Measurements from ENCODE around the gene PPARG. TPM values are rescaled to one million over a fixed set of nuclear protein-coding genes. Genes with fewer than 3 reads are reported as not detected.

The PPARG gene
- total and polyA plus RNA-seq, 2 of the 8 experiments (the other 6 are each of a cell fraction or from before 2014, with no cell fraction given), result 0.06 TPM; not detected in 1

DNA sequence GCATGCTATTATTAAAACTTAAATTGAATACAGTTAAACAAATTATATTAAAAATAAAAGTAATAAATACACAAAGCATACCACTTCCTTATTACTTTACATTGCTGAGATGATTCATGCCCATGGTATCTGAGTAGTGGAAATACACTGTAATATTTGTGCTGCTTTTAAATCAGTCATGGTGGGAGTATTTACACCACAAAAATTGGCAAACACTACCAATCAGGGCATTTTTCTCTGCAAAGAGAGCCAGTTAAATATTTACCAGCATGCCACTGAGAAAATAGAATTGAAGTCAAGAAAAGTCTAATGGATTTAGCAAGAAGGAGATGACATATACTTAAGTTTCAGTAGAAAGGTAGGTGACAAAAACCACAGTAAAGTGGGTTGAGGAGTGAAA, 19.6 kb downstream of the PPARG start:
- Histone ChIP-seq H3K14ac (ENCODE audit: insufficient read length) (no peak overlapping the region), H3K9ac (replicated peaks in 1 of 4; ENCODE audit: extremely low read depth in 1 of 4, low read depth in 3 of 4, low read length in 3 of 4) (no peak overlapping the region), H2BK5ac (ENCODE audit: low read depth, low read length) (no peak overlapping the region), H3K36me3 (ENCODE audit: control insufficient read depth in 2 of 4, insufficient read depth in 4 of 4, low read length in 3 of 4) (no peaks in the 10 kb centered on the region), H3K4ac (replicated peaks; ENCODE audit: insufficient read length, low read depth, low read length) (no peak overlapping the region), H3K23me2 (ENCODE audit: low read depth, low read length) (no peaks in the 10 kb centered on the region), H3K4me2 (ENCODE audit: insufficient read depth in 1 of 2, low read depth in 2 of 2, low read length in 2 of 2) (no peak overlapping the region), H2AFZ (ENCODE audit: low read length) (no peak overlapping the region), H3K27ac (ENCODE audit: low read depth, low read length) (no peak overlapping the region), H3K9me3 (ENCODE audit: insufficient read depth in 2 of 2, low read depth in 1 of 2, low read length in 1 of 2) (no peaks in the 10 kb centered on the region), H2BK15ac (ENCODE audit: low read length) (no peak overlapping the region), H3K18ac (ENCODE audit: extremely low read depth, low read length) (no peak overlapping the region), H3K23ac (ENCODE audit: insufficient read length) (no peak overlapping the region), H2BK12ac (ENCODE audit: low read depth, low read length) (no peak overlapping the region), H3K27me3 (replicated peaks in 1 of 4; ENCODE audit: control insufficient read depth in 3 of 4, extremely low read depth in 1 of 4, insufficient read depth in 3 of 4, low read length in 3 of 4) (no peaks in the 10 kb centered on the region), H3K4me3 (ENCODE audit: extremely low read depth in 1 of 4, insufficient read depth in 2 of 4, low read depth in 3 of 4, low read length in 4 of 4) (no peak overlapping the region), H3K79me1 (ENCODE audit: low read depth, low read length) (no peaks in the 10 kb centered on the region), H2BK20ac (ENCODE audit: low read length) (no peak overlapping the region), H2BK120ac (replicated peaks; ENCODE audit: low read depth, low read length) (no peak overlapping the region), H4K20me1 (replicated peaks in 1 of 2; ENCODE audit: control insufficient read depth in 1 of 2, insufficient read depth in 2 of 2, low read length in 2 of 2) (no peaks in the 10 kb centered on the region), H3K79me2 (ENCODE audit: control insufficient read depth in 1 of 2, insufficient read depth in 2 of 2, low read length in 2 of 2) (no peaks in the 10 kb centered on the region), H3K56ac (replicated peaks; ENCODE audit: insufficient read length, low read depth, low read length) (no peak overlapping the region), H3K4me1 (replicated peaks in 1 of 4; ENCODE audit: control insufficient read depth in 3 of 4, insufficient read depth in 4 of 4, low read length in 3 of 4) (no peaks in the 10 kb centered on the region), H2AK5ac (ENCODE audit: low read depth, low read length) (no peak overlapping the region), H4K8ac (ENCODE audit: extremely low read depth, insufficient read depth, low read length) (no peak overlapping the region), H4K91ac (replicated peaks; ENCODE audit: insufficient read length, low read length) (no peak overlapping the region), H4K5ac (ENCODE audit: insufficient read length, low read depth, low read length) (no peak overlapping the region)
- ChIA-PET POLR2A (ENCODE audit: partially characterized antibody) (no interaction called here), CTCF (ENCODE audit: partially characterized antibody) (no interaction called here)
- no peak for DNase-seq (ENCODE audit: low read depth in 1 of 2, low spot score in 2 of 2)
- no peak for FAIRE-seq
- TF ChIP-seq SRF (IDR thresholded peaks at IDR 0.05; ENCODE audit: low read depth, low read length) (no peak), BCL11A (IDR thresholded peaks at IDR 0.05; ENCODE audit: low read depth in 2 of 2, low read length in 2 of 2) (no peak), CREB1 (IDR thresholded peaks at IDR 0.05) (no peak), BRCA1 (IDR thresholded peaks at IDR 0.05; ENCODE audit: low read depth, low read length) (no peak), SIRT6 (IDR thresholded peaks at IDR 0.05; ENCODE audit: low read length) (no peak), HDAC6 (IDR thresholded peaks at IDR 0.05; ENCODE audit: low read depth, low read length) (no peak), SAP30 (IDR thresholded peaks at IDR 0.05; ENCODE audit: insufficient read depth, insufficient replicate concordance, low read length) (no peak), EZH2 (IDR thresholded peaks at IDR 0.05; ENCODE audit: low read depth, low read length, severe bottlenecking) (no peak), GABPA (IDR thresholded peaks at IDR 0.05; ENCODE audit: borderline replicate concordance, insufficient read depth, low read length) (no peak), NANOG (IDR thresholded peaks at IDR 0.05; ENCODE audit: insufficient read depth, low read depth, low read length, poor library complexity, severe bottlenecking) (no peak), RBBP5 (IDR thresholded peaks at IDR 0.05; ENCODE audit: borderline replicate concordance, low read depth, low read length) (no peak)
